Astrocyte of the cerebellum (primary cell): ENCODE results near the gene BBX.
"Not testable (repeated sequence)": the region's sequence is repeated elsewhere in the genome, so short reads cannot be mapped to it uniquely, and the experiment has no call there.

Source experiments
- DNase-seq: peaks from one replicate; pipeline ENCODE4 v3.0.0-alpha.2; 2011; ENCODE audit warnings: low read depth
- H3K4me3 ChIP-seq: 2 replicates; pipeline ENCODE4 v1.5.1; 2011; ENCODE audit warnings: mild to moderate bottlenecking, low read depth, low read length, moderate library complexity
- in situ Hi-C: cut with HindIII; loops from 2 replicates; pipeline ENCODE4 v1.10.0; 2017; ENCODE audit warnings: low sequenced_read_pairs
- TF ChIP-seq, protein P1 (sequence below): IDR thresholded peaks from 2 replicates; pipeline ENCODE4 v1.5.1; 2012; ENCODE audit warnings: low read length, low read depth, moderate library complexity, mild to moderate bottlenecking; ENCODE audit errors: missing control alignments

Gene BBX

DNA sequence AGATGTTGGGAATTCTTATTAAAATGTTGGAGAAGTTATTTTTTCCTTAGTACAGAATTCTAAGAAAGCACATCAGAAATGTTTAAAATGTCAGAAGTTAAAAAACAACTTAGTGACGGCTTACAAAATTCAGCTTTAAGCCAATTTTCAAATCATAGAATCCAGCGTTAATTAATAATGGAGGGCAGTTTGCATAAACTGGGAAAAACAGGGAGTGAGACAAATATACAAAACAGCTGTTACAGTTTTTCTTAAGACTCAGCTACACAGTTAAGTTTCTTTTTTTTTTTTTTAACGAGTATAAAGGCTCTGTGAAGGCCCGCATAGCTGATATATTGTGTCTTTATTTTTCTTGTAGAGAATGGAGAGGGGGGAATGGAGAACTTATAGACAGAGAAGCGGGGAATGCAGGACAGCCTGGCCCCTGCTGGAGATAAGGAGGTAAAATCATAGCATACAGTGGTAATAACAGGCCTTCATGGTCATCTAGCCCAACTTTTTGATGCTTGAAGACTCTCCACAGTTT is 164.4 kb downstream of the BBX start:
- TF ChIP-seq, protein P1, sequence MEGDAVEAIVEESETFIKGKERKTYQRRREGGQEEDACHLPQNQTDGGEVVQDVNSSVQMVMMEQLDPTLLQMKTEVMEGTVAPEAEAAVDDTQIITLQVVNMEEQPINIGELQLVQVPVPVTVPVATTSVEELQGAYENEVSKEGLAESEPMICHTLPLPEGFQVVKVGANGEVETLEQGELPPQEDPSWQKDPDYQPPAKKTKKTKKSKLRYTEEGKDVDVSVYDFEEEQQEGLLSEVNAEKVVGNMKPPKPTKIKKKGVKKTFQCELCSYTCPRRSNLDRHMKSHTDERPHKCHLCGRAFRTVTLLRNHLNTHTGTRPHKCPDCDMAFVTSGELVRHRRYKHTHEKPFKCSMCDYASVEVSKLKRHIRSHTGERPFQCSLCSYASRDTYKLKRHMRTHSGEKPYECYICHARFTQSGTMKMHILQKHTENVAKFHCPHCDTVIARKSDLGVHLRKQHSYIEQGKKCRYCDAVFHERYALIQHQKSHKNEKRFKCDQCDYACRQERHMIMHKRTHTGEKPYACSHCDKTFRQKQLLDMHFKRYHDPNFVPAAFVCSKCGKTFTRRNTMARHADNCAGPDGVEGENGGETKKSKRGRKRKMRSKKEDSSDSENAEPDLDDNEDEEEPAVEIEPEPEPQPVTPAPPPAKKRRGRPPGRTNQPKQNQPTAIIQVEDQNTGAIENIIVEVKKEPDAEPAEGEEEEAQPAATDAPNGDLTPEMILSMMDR: no peak
- in situ Hi-C loops: no loop called here
- no peak for DNase-seq
- H3K4me3 ChIP-seq: no peak overlapping the region

DNA sequence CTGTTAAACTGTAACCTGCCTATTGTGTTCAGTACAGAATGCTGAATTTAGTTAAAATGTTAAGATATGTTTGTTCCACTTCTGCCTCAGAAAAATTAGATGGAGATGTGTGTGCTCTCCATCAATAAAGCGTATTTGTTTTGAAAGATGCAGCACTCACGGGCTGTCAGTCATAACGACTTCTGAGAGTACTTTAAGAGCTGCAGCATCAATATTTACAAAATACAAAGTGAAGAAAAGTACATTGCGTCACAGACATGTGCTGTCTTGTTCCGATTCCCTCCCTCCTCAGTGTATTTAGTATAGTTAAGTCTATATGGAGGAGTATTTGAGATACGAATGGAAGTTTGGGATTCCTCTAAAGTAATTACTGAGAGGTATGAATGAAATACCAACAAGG is 166.6 kb downstream of the BBX start:
- DNase-seq: no peak

DNA sequence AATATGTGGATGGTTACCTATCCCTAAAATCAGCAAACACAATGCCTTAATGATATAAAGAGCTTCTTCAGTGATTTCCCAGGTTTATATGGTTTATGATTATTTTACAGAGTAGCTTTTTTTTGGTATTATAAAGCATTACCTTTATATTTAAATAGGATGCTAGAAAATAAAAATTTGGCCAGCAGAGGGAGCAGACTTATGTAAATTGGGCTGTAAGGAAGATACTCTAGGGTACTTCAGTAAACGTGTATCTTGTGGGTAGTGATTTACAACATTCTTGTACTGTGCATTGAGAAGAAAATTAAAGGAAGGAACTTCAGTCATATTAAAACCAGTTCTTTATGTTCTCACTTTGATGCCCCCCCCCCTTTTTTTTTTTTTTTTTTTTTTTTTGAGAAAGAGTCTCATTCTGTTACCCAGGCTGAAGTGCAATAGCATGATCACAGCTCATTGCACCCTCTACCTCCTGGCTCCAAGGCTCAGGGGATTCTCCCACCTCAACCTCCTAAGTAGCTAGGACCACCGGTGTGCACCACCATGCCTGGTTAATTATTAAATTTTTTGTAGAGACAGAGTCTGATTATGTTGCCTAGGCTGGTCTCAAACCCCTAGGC is 167.9 kb downstream of the BBX start:
- in situ Hi-C loops: no loop called here
- DNase-seq: peak; percentile 58
- TF ChIP-seq, protein P1: peak; percentile 50
- H3K4me3 ChIP-seq: no peak overlapping the region

More for the DNA sequence above, 166.6 kb downstream of the BBX start:
- H3K4me3 ChIP-seq: no peak overlapping the region
- in situ Hi-C loops: no loop called here
- TF ChIP-seq, protein P1: no peak

DNA sequence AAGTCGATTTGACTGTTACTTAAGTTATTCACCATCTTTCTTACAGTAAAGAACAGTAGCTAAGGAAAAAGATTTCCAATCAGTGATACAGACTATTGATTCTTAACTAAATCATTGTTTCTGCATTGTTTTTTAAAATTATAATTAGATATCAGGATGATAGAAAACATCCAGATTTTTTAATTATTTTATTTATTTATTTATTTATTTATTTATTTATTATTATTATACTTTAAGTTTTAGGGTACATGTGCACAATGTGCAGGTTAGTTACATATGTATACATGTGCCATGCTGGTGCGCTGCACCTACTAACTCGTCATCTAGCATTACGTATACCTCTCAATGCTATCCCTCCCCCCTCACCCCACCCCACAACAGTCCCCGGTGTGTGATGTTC is 169.2 kb downstream of the BBX start:
- H3K4me3 ChIP-seq, DNase-seq, in situ Hi-C loops: not testable (repeated sequence)

DNA sequence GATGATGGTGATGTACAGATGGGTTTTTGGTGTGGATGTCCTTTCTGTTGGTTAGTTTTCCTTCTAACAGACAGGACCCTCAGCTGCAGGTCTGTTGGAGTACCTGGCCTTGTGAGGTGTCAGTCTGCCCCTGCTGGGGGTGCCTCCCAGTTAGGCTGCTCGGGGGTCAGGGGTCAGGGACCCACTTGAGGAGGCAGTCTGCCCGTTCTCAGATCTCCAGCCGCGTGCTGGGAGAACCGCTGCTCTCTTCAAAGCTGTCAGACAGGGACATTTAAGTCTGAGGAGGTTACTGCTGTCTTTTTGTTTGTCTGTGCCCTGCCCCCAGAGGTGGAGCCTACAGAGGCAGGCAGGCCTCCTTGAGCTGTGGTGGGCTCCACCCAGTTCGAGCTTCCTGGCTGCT is 174.6 kb downstream of the BBX start:
- H3K4me3 ChIP-seq, DNase-seq, in situ Hi-C loops: not testable (repeated sequence)

DNA sequence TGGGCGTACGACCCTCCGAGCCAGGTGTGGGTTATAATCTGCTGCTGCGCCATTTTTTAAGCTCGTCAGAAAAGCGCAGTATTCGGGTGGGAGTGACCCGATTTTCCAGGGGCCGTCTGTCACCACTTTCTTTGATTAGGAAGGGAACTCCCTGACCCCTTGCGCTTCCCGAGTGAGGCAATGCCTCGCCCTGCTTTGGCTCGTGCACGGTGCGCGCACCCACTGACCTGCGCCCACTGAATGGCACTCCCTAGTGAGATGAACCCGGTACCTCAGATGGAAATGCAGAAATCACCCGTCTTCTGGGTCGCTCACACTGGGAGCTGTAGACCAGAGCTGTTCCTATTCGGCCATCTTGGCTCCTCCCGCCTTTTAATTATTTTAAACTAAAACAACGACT is 175.1 kb downstream of the BBX start:
- in situ Hi-C loops, H3K4me3 ChIP-seq, DNase-seq: not testable (repeated sequence)

DNA sequence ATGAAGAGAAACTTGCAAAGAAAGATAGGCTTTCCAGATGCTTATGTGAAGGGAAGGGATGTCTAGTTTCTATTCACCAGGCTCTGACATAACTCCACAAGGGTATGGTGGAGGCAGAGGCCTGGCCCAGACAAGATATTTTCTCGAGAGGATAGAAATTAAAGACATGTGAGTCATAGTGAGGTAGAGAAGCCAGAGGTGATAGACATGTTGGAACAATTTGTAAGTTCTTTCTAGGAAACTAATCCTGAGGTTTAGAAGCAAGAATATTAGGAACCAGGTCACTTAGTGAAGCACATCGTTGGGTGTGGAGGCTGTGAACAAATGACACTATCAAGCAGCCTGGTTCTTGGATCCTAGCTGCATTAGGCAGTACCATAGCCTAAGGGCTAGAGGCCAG is 176.9 kb downstream of the BBX start:
- DNase-seq: no peak

DNA sequence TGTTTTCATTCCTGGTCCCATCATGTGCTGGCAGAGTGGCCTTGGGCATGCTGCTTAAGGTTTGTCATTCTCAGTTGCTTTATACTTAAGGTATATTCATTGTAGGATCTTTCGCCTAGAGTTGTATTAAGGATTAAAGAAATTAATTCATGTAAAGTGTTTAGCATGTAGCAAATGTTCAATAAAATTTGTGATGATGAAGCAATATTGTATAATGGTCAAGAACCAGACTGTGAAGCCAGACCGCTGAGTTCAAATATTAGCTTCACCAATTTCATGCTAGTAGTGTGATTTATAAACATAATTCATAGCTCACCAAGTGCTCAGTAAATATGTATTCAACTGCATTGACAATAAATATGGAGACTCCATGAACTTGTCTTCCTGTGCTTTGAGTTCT is 178.5 kb downstream of the BBX start:
- TF ChIP-seq, protein P1: no peak
- in situ Hi-C loops: no loop called here
- no peak overlapping the region for H3K4me3 ChIP-seq
- no peak for DNase-seq

More for the DNA sequence above, 176.9 kb downstream of the BBX start:
- TF ChIP-seq, protein P1: no peak
- no peak overlapping the region for H3K4me3 ChIP-seq
- in situ Hi-C loops: no loop called here
